ENCODE measurements around the gene KLF13. TPM values are rescaled to one million over a fixed set of nuclear protein-coding genes. Genes with fewer than 3 reads are reported as not detected.

Gene KLF13
- total RNA-seq, 1 experiment from 2014 or later, result 60.1 TPM

- no peak for TF ChIP-seq REST (IDR thresholded peaks at IDR 0.05; ENCODE audit: low read depth)
These were observed 52.9 kb downstream of the KLF13 start (continued) for GRCh38 chr15:31379577-31379976.

GRCh38 chr15:31381801-31382712 lies 55.4 kb downstream of the KLF13 start:
- TF ChIP-seq POLR2AphosphoS5 (IDR thresholded peaks at IDR 0.05; ENCODE audit: low read depth, low read length) (no peak), SRF (IDR thresholded peaks at IDR 0.05; ENCODE audit: low read depth) (no peak), EZH2phosphoT487 (IDR thresholded peaks at IDR 0.05; ENCODE audit: borderline replicate concordance) (no peak), CEBPB (IDR thresholded peaks at IDR 0.05; ENCODE audit: low read depth) (no peak), CTCF (IDR thresholded peaks at IDR 0.05 in 2 of 3, conservative IDR thresholded peaks at IDR 0.05 in 1 of 3; ENCODE audit: borderline replicate concordance in 1 of 3, insufficient read depth in 1 of 3, low read depth in 2 of 3, low read length in 2 of 3) (no peak), RAD21 (IDR thresholded peaks at IDR 0.05; ENCODE audit: low read depth) (no peak), EZH2 (IDR thresholded peaks at IDR 0.05) (no peak), FOSL1 (IDR thresholded peaks at IDR 0.05; ENCODE audit: low read depth) (no peak), CBX3 (IDR thresholded peaks at IDR 0.05; ENCODE audit: low read depth) (no peak)
- Histone ChIP-seq H3K4me3 (replicated peaks in 1 of 2; ENCODE audit: low read depth in 1 of 2, low read length in 2 of 2) (no peak overlapping the region), H3K27ac (ENCODE audit: low read depth, low read length) (no peak overlapping the region), H3K4me1 (ENCODE audit: control insufficient read depth in 1 of 2, insufficient read depth in 2 of 2, low read length in 2 of 2) (no peaks in the 10 kb centered on the region), H3K9me3 (ENCODE audit: control insufficient read depth in 1 of 2, insufficient read depth in 1 of 2, low read depth in 1 of 2, low read length in 2 of 2) (no peaks in the 10 kb centered on the region), H3K36me3 (ENCODE audit: control insufficient read depth in 1 of 2, insufficient read depth in 2 of 2, low read length in 2 of 2) (no peaks in the 10 kb centered on the region), H3K9ac (ENCODE audit: low read length) (no peak overlapping the region), H3K9me2 (ENCODE audit: insufficient read depth) (no peaks in the 10 kb centered on the region), H2AFZ (ENCODE audit: low read depth, low read length, poor library complexity, severe bottlenecking) (no peak overlapping the region), H3K27me3 (ENCODE audit: insufficient read depth, low read length) (no peaks in the 10 kb centered on the region), H3K79me2 (ENCODE audit: insufficient read depth, low read length) (no peaks in the 10 kb centered on the region), H4K20me1 (ENCODE audit: insufficient read depth) (no peaks in the 10 kb centered on the region), H3K4me2 (ENCODE audit: low read length) (no peak overlapping the region)
- no peak for ATAC-seq
- ChIA-PET RAD21 (ENCODE audit: low non-redundant PET in 1 of 2, low total read pairs in 2 of 2, uncharacterized antibody in 2 of 2, unreplicated experiment in 2 of 2) (no interaction called here), CTCF (no interaction called here), POLR2A (no interaction called here)
- no peak for DNase-seq (ENCODE audit: low read depth, low spot score)
- intact Hi-C loops (cut with micrococcal nuclease), result no loop called here
- BruUV-seq (replicated peaks), result no TSS peak

All from HCT116 (cell line).